Middle frontal gyrus (tissue), 1 donor: ENCODE measurements around the gene WNT6.

ENCODE experiments used
- DNase-seq: peaks from one replicate; pipeline ENCODE4 v3.0.0-alpha.2; 2015; ENCODE audit warnings: low spot score; ENCODE audit errors: extremely low spot score

WNT6 gene

GRCh38 chr2:218857371-218858137, 2.1 kb upstream of the WNT6 start:
- DNase-seq: no peak

GRCh38 chr2:218858138-218858445, 1.5 kb upstream of the WNT6 start:
- DNase-seq: no peak

GRCh38 chr2:218858671-218859555, 692 bp upstream of the WNT6 start:
- no peak for DNase-seq

- no peak for DNase-seq
Observed at GRCh38 chr2:218859988-218860831, 605 bp downstream of the WNT6 start.

- DNase-seq: no peak
Observed at GRCh38 chr2:218860950-218861381, 1.4 kb downstream of the WNT6 start.

GRCh38 chr2:218861645-218862318, 2.2 kb downstream of the WNT6 start:
- no peak for DNase-seq

- no peak for DNase-seq
Observed at GRCh38 chr2:218863021-218863520, 3.5 kb downstream of the WNT6 start.

GRCh38 chr2:218865396-218865795, 5.8 kb downstream of the WNT6 start:
- no peak for DNase-seq

- no peak for DNase-seq
Observed at GRCh38 chr2:218865999-218866398, 6.4 kb downstream of the WNT6 start.

GRCh38 chr2:218867900-218868299, 8.3 kb downstream of the WNT6 start:
- no peak for DNase-seq

GRCh38 chr2:218869064-218869463, 9.5 kb downstream of the WNT6 start:
- no peak for DNase-seq

GRCh38 chr2:218870984-218871344, 11.4 kb downstream of the WNT6 start:
- DNase-seq: no peak

- no peak for DNase-seq
Observed at GRCh38 chr2:218871345-218872302, 12.0 kb downstream of the WNT6 start.

GRCh38 chr2:218872645-218873358, 13.2 kb downstream of the WNT6 start:
- no peak for DNase-seq

- DNase-seq: no peak
Observed at GRCh38 chr2:218873359-218874194, 14.0 kb downstream of the WNT6 start.

- no peak for DNase-seq
Observed at GRCh38 chr2:218875692-218876246, 16.2 kb downstream of the WNT6 start.

- peak; percentile 41 for DNase-seq
Observed at GRCh38 chr2:218876562-218877219, 17.1 kb downstream of the WNT6 start.
